HG03439 (cell line): ENCODE results near the gene LTBP2.
A peak's percentile ranks its signal among the peaks of the same experiment; 100 is the strongest.

Source experiments
- ATAC-seq: cut with Tn5 transposase; IDR thresholded peaks from one replicate; pipeline ENCODE4 v1.9.1; 2021; ENCODE audit warnings: mild to moderate bottlenecking, moderate library complexity; ENCODE audit not compliant: unreplicated experiment

Gene LTBP2

DNA sequence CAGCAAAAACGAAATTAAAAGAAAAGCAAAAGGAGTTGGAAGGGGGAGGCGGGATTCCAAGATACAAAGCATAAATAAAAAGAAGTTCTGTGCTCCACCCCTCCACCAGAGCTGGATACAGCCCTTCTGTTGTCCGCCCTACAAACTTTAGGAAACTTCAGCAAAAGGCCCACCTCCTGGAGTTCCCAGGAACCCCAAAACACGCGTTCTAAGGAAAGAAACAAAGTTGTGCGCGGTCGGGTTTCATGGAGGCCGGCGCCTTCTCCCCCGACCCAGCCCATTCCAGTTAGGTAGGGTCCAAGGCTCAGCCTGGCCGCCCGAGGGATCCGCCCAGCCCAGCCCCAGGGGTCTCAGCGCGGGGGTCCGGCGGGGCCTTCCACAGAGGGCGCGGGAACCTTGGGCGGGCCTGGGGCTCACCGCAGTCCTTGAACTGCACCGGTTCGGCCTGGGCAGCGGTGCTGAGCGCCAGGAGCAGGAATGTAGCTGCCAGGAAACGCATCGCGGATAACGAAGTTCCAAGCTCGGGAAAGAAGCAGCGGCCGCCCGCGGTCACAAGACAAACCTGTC, 119.2 kb downstream of the LTBP2 start, which contains the start of gene NPC2:
Gene NPC2 (minus strand): TSS at position 530 of the 567 bp plus-strand sequence. CDS start 31 bp downstream, at position 499.
- ATAC-seq = peak; percentile 12

DNA sequence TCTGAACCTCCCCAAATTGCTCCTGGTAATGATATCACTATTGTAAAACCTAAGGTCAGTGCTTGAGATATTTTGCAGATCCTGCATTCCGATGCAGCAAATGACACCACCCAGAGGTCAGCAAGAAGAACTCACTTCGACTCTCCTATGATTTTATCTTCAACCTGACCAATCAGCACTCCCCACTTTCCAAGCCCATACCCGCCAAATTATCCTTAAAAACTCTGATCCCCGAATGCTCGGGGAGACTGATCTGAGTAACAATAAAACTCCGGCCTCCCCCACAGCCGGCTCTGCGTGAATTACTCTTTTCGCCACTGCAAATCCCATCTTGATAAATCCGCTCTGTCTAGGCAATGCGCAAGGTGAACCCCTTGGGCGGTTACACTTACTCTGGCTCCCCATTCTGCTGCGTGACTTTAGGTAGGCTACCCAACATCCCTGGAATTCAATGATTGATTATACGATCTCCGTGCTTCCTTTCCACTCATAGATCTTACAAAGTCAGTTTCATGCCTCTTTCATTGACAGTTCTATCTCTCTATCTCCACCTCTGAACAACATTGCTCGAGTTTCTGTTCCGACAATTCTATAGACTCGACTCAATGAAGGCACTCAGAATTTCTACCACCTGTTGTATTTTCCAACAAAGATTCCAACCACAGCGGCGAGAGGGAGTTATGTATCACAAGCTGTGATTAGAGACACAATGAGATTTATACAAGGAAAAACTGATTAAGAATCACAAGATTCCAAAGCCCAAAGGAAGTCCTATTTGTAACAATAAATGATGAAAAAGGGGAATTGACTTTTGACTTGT, 119.9 kb downstream of the LTBP2 start:
- ATAC-seq = no peak

GRCh38 chr14:74490486-74490885, 121.6 kb downstream of the LTBP2 start:
- ATAC-seq = no peak

- ATAC-seq = no peak
Measured at GRCh38 chr14:74488786-74489397, 123.1 kb downstream of the LTBP2 start.

GRCh38 chr14:74486164-74486563, 125.9 kb downstream of the LTBP2 start:
- no peak for ATAC-seq

DNA sequence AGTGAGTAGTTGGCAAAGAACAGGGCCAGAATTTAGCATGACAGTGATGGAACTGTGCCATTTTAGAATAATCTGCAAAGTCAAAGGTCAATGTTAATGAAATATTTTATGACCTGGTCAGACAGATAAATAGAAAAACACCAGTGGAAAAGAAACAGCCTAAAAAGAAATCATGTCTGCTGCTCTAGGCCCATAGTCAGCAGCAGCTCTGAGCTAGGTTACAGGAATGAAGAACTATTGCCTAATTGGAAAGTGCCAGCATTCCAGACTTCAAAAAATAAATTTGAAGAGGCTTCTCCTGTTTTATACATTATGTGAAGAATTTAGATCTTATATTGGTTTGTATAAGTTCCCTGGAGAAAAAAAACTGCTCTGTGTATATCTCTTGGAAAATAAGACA, 128.7 kb downstream of the LTBP2 start:
- ATAC-seq = no peak

DNA sequence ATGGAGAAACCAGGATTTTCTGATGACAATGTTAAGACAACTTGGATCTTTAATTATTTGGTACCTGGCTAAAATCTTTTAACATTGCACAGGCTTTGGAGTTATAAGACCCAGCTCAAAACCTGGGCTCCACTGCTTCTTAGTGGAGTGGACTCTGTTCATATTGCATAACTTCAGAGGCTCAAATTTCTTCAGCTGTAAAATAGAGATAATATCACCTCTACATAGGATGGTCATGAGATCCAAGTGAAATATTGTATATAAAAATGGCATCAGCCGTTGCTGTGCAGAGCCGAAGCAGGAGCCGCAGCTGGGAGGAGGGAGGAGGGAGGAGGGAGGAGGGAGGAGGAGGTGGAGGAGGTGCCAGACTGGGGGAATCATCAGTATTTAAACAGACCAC, 129.5 kb downstream of the LTBP2 start:
- ATAC-seq = no peak

DNA sequence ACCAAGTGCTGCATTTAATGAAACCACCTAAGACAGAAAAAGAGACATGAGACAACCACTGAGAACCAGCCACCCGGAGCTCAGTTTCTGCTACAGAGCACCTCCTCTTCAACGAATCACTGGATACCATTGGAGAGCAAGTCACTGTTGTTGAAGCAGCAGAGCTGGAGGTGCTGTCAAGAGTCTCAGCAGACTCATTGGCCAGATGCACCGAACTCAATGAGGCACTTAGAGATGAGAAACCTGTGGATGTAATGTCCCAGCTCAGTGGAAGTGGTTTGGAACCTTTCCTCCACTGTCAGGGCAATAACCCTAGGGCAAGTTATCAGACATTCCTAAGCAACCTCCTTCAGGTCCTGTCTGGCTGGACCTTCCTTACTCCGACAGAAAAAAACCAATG, 132.0 kb downstream of the LTBP2 start:
- no peak for ATAC-seq

- ATAC-seq = no peak
Measured at GRCh38 chr14:74478996-74479635, 132.9 kb downstream of the LTBP2 start.

DNA sequence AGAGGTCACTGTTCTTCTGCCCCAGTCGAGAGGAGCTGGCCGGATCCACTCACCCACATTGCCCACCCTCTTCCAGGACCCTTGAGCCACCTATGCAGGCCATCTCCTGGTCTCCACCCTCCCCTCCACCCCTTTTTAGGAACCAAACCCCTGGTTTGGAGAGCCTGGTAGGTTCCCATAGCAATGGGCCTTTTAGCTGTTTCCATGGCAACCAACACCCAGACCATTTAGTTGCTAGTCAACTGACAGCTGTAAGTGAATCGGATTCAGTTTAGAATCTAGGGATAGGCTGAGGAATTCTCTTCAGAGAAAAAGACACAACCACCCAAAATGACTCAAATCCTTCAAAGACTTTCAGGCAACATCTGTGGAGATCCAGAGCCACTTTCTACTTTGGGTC, 135.4 kb downstream of the LTBP2 start:
- no peak for ATAC-seq

- ATAC-seq = no peak
Measured at GRCh38 chr14:74476107-74476506, 135.9 kb downstream of the LTBP2 start.

- no peak for ATAC-seq
Measured at GRCh38 chr14:74475678-74476077, 136.4 kb downstream of the LTBP2 start.

GRCh38 chr14:74474376-74474775, 137.7 kb downstream of the LTBP2 start:
- no peak for ATAC-seq

DNA sequence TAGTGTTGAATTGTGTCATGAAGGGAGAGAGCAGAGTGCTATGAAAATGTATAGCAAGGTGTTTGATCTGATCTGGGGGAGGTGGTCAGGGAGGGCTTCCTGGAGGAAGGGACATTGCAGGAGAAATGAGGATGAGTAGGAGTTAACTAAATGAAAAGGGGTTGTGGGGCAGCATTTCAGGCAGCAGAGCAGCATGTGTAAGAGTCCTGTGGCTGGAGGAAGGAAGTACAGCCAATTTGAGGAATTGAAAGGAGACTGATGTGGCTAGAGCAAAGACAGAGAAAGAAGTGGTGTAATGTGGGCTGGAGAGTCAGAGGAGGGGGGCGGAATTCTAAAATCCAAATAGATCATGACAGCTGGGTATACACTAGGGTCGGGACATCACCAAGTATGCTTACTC, 139.4 kb downstream of the LTBP2 start:
- ATAC-seq = no peak

- ATAC-seq = no peak
Measured at GRCh38 chr14:74469548-74470518, 142.2 kb downstream of the LTBP2 start.

- ATAC-seq = no peak
Measured at GRCh38 chr14:74468513-74468912, 143.5 kb downstream of the LTBP2 start.

GRCh38 chr14:74465335-74465734, 146.7 kb downstream of the LTBP2 start:
- ATAC-seq = no peak

GRCh38 chr14:74464785-74465184, 147.3 kb downstream of the LTBP2 start:
- ATAC-seq = no peak

DNA sequence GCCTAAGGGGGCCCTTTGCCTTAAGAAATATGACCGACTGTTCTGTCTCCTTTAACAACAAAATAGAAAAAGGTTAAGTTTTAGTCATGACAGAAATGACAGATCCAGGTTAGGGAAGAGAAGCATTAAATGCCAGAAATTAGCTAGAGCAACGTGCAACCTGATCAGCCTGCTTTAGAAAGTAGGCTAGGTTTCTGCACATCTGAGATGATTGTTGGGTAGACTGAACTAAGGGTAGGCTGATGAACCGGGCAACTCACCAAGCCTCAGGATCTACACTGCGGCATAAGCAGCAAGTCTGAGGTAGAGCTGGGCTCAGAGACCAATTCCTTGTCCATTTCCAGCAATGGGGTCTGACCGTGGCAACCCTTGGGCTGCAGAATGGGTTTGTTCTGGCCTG, 148.3 kb downstream of the LTBP2 start:
- ATAC-seq = no peak

- ATAC-seq = no peak
Measured at GRCh38 chr14:74462993-74463392, 149.0 kb downstream of the LTBP2 start.
